HG03103 (cell line): Measurements from ENCODE around the gene FRZB.

ENCODE experiments used
- ATAC-seq: cut with Tn5 transposase; IDR thresholded peaks from one replicate; pipeline ENCODE4 v1.9.1; 2021; ENCODE audit warnings: low read depth; ENCODE audit not compliant: unreplicated experiment

Gene FRZB

DNA sequence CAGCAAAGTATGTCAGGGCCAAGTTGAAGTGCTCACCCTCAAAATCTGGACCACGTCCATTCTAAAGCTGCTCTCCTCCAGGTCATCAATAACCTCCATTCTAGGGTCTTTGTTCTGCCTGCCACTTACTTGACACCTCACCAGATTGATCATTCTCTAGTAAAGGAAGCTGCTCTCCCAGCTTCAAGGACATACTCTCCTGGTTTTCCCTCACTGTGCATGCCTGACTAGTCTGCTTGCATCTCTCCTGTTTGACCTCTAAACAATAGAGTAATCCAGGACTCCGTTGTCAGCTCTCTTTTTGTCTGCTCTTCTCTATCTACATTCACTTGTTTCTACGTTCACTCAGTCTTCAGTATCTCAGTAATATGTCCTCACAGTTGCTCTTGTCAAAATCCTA, 59.1 kb downstream of the FRZB start:
- ATAC-seq: no peak

DNA sequence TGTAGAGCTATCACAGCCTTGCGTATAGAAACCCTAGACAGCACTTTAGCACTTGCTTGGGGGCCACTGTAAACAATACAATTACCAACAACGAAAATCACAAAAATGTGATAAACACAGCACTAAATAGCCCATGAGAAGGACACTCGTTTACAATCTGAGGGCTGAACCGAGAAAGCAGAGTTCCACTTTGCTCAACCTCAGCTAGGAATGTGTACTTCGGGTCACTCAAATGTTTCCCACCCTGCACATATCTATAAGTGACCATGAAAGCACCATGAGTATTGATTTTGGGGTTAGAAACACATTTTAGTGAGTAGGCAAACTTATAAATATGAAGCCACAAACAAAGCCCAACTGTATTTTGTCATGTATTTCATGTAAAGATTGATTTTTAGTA, 62.3 kb downstream of the FRZB start:
- no peak for ATAC-seq

DNA sequence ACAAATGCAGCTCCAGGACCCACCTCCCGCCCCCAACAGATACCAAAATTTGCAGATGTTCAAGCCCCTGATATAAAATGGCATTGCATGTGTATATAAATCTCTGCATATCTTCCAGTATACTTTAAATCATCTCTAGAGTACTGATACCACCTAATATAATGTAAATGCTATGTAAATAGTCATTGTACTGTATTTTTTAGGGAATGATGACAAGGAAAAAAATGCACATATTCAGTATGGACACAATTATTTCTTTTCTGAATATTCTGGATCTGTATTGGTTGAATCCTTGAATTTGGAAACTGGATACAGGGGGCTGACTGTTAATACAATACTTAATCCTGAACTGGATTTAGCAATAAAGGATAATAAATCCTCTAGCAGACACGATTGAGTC, 67.7 kb downstream of the FRZB start:
- ATAC-seq: no peak

DNA sequence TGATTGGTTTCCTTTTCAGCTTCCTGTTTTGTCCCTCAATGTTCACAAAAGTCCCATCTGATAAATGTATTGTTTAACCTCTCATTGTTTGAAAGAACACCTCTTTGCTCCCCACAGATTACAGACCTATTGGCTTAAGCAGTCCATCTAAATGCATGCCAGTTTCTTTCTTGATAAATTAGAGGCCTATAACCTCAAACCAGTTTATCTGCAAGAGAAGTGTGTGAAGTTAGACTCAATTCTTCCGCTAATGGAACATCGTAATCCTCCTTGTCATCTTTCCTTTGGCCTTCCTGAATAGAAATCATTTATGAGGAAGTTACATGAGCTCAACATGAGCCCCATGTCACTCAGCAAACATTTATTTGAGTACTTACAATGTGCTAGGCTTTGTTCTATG, 74.0 kb downstream of the FRZB start:
- ATAC-seq: no peak

DNA sequence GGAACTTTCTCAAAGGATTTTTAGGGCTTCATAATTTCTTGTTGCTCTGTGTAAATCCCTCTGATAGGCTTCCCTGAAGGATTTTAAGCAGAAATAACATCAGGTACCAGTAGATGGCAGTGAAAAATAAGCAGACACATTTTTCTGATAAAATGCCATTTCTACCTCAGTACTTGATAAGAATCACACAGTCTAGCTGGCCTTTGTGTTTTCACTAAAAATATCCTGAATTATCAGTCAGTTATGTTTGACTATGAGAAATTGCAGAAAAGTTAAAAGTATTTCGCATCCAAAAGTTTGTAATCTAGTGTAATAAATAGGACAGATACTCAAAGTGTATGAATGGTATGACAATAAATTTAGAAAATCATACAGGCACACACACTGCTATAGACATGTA, 81.7 kb downstream of the FRZB start:
- ATAC-seq: no peak

DNA sequence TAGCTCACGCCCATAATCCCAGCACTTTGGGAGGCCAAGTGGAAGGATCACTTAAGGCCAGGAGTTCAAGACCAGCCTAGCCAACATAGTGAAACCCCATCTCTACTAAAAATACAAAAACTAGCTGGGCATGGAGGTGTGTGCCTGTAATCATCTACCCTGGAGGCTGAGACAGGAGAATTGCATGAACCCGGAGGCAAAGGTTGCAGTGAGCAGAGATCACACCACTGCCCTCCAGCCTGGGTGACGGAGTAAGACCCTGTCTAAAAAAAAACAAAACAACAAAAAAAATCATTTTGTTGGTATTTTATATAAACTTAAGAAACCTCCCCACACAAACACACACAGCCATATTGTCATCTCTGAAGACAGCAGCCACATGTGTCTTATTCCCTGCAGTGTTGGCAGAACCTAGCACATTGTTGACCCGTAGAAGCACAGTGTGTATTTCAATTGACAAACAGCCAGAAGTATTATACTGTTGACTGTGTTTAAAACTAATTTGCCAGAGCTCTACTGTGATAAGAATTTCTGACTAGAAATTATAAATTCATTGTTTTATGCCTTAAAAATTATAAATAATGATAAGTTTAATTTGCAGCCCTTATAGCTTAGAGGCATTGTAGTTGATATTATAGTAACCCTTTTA, 82.3 kb downstream of the FRZB start:
- ATAC-seq: no peak
